ENCODE data around the gene MAGI2. TPM values are rescaled to one million over a fixed set of nuclear protein-coding genes. Genes with fewer than 3 reads are reported as not detected.
A peak's percentile ranks its signal among the peaks of the same experiment; 100 is the strongest.
"Not testable (repeated sequence)": the region's sequence is repeated elsewhere in the genome, so short reads cannot be mapped to it uniquely, and the experiment has no call there.

Gene MAGI2
- total RNA-seq, 1 donor from 2014 or later: 4.0 TPM

DNA sequence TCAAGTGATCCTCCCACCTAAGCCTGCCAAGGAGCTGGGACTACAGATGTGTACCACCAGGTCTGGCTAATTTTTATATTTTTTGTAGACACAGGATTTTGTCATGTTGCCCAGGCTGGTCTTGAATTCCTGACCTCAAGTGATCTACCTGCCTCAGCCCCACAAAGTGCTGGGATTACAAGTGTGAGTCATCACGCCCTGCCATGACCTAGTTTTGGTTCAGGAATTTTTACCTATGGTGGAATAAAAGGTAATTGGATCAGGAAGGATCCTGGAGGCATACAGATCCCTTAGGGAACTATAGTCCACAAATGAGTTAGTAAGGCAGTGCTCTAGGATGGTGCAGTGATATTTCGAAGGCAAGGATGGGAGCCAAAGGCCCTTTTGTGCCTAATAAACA, 937.0 kb downstream of the MAGI2 start:
- intact Hi-C loops (cut with DNase I): loop anchor here (10.0 kb wide), 1 partner anchor 248 kb away; no protein-coding TSS in a partner anchor
- H3K4me3 ChIP-seq: no peak overlapping the region

DNA sequence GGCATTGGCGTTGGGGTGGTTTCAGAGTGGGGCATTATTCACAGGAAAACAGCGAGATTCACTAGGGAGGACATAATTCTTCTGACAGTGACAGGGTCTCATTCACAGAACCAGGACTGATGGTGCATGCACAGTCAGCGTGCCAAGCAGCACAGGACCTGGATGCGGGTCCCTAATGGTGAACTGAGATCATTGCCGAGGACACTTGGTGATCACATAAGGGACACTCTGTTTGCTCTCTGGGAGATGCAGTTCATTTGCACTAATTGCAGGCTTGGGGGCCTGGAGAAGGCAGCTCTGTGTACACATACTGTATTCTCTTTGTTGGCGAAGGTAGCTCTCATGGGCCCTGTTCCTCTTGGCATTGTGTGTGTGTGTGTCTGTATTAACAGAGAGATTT, 938.8 kb downstream of the MAGI2 start:
- Histone ChIP-seq H3K36me3 (no peaks in the 10 kb centered on the region), H3K27me3 (no peaks in the 10 kb centered on the region), H3K27ac (no peak overlapping the region), H3K9me3 (no peaks in the 10 kb centered on the region), H3K4me1 (no peaks in the 10 kb centered on the region), H3K4me3 (no peak overlapping the region)
- TF ChIP-seq, protein P1, sequence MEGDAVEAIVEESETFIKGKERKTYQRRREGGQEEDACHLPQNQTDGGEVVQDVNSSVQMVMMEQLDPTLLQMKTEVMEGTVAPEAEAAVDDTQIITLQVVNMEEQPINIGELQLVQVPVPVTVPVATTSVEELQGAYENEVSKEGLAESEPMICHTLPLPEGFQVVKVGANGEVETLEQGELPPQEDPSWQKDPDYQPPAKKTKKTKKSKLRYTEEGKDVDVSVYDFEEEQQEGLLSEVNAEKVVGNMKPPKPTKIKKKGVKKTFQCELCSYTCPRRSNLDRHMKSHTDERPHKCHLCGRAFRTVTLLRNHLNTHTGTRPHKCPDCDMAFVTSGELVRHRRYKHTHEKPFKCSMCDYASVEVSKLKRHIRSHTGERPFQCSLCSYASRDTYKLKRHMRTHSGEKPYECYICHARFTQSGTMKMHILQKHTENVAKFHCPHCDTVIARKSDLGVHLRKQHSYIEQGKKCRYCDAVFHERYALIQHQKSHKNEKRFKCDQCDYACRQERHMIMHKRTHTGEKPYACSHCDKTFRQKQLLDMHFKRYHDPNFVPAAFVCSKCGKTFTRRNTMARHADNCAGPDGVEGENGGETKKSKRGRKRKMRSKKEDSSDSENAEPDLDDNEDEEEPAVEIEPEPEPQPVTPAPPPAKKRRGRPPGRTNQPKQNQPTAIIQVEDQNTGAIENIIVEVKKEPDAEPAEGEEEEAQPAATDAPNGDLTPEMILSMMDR (IDR thresholded peaks at IDR 0.05): no peak
- intact Hi-C loops (cut with DNase I): loop anchor here (10.0 kb wide), 1 partner anchor 250 kb away; no protein-coding TSS in a partner anchor
- no peak for DNase-seq (ENCODE audit: low spot score in 2 of 2)

More for the DNA sequence above, 937.0 kb downstream of the MAGI2 start:
- no peaks in the 10 kb centered on the region for H3K4me1 ChIP-seq
- no peaks in the 10 kb centered on the region for H3K9me3 ChIP-seq
- H3K27me3 ChIP-seq: no peaks in the 10 kb centered on the region
- TF ChIP-seq, protein P1 (IDR thresholded peaks at IDR 0.05): no peak
- no peak overlapping the region for H3K27ac ChIP-seq
- no peak for DNase-seq (ENCODE audit: low spot score in 2 of 2)
- H3K36me3 ChIP-seq: no peaks in the 10 kb centered on the region

DNA sequence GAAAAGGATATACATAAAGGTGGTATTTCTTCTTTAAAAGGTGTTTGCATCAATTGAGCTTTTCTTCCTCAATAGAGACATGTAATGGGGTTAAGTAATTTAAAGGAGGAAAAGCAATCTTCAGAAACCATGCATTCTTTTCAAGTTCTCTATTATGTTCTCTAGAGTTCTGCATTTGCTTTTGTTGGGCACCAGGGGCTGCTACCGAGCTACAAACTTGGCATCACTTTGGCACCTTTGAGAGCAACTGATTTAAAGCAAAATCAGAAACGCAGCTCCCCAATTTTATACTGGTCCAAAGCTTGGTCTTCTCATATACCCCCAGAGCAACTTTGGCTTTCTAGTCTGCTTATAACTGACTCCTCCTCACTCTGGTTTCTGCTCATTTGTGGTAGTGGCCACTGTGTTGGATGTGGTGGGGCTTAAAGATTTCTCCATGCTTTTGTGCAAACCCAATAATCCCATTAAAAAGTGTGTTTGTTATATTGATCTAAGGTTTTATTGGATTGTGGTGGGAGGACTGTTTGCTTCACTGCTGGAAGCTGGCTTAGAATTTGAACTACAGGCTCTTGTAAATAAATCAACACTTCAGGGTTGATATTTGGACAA, 942.8 kb downstream of the MAGI2 start:
- intact Hi-C loops (cut with DNase I): loop anchor here (10.0 kb wide), 1 partner anchor 254 kb away; no protein-coding TSS in a partner anchor
- no peak for DNase-seq (ENCODE audit: low spot score in 2 of 2)
- H3K36me3 ChIP-seq: no peaks in the 10 kb centered on the region
- H3K9me3 ChIP-seq: no peaks in the 10 kb centered on the region
- no peak overlapping the region for H3K27ac ChIP-seq
- TF ChIP-seq, protein P1 (IDR thresholded peaks at IDR 0.05): peak; percentile 34 to 55 (median 52)
- no peaks in the 10 kb centered on the region for H3K4me1 ChIP-seq
- no peak overlapping the region for H3K4me3 ChIP-seq
- H3K27me3 ChIP-seq: no peaks in the 10 kb centered on the region

- H3K4me3 ChIP-seq; H3K27me3 ChIP-seq; H3K27ac ChIP-seq; H3K36me3 ChIP-seq; H3K4me1 ChIP-seq; DNase-seq (ENCODE audit: low spot score in 2 of 2); intact Hi-C loops (cut with DNase I); H3K9me3 ChIP-seq: not testable (repeated sequence)
These were observed 950.2 kb downstream of the MAGI2 start for GRCh38 chr7:78503301-78503700.

DNA sequence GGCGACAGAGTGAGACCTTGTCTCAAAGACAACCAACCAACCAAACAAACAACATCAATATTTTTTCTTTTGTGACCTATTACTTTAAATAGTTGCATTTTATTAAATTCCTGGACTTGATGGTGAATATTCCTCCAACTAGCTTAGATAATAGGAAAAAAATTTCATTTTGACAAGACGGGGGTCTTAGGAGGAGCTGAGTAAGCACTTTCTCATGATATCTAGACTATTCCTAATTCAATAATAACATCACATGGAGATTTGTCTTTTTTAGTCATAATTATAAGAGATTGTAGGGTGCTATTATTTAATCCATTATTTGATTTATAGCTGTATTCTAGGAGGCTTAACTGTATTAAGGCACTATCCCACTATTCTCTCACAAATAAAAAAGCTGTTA, 952.4 kb downstream of the MAGI2 start:
- Histone ChIP-seq H3K4me3 (no peak overlapping the region), H3K36me3 (no peaks in the 10 kb centered on the region), H3K27ac (no peak overlapping the region), H3K4me1 (no peaks in the 10 kb centered on the region), H3K9me3 (no peaks in the 10 kb centered on the region), H3K27me3 (no peaks in the 10 kb centered on the region)
- no peak for DNase-seq (ENCODE audit: low spot score in 2 of 2)
- TF ChIP-seq, protein P1 (IDR thresholded peaks at IDR 0.05): no peak
- intact Hi-C loops (cut with DNase I): no loop called here

DNA sequence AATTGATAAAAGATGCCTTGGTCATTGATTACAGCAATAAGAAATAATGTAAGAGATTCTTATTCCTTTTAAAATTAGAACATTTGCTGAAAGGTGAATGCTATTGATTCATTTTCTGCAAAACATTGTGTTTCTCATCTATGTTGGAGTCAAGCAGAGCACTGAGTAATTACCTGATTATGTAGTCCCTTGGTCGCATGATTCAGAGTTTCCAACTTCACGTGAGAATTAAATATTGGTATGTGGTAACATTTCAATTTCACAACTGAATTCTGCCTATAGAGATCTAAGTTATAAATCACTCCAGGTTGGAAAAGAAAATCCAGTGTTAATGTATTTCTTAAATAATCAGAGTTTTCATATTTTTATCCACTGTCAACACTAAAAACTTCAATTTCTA, 953.5 kb downstream of the MAGI2 start:
- Histone ChIP-seq H3K27me3 (no peaks in the 10 kb centered on the region), H3K9me3 (no peaks in the 10 kb centered on the region), H3K4me3 (no peak overlapping the region), H3K27ac (no peak overlapping the region), H3K36me3 (no peaks in the 10 kb centered on the region), H3K4me1 (no peaks in the 10 kb centered on the region)
- intact Hi-C loops (cut with DNase I): no loop called here
- TF ChIP-seq, protein P1 (IDR thresholded peaks at IDR 0.05): no peak
- DNase-seq (ENCODE audit: low spot score in 2 of 2): no peak

Measured in ascending aorta (tissue), 2 donors.